Activated CD4-positive, alpha-beta T cell treated with anti-CD3 and anti-CD28 coated beads, Interleukin-2, amount 50 U/mL, for 1 hour (primary cell): ENCODE results near the gene AOPEP.

Experiments used
- DNase-seq: peaks from one replicate; pipeline ENCODE4 v3.0.0-alpha.2; 2020

The AOPEP gene

GRCh38 chr9:94717761-94718160 lies 8.7 kb upstream of the AOPEP start:
- DNase-seq: no peak

GRCh38 chr9:94718936-94719335 lies 7.6 kb upstream of the AOPEP start:
- DNase-seq: no peak

- DNase-seq: no peak
These were observed 6.6 kb upstream of the AOPEP start for GRCh38 chr9:94719878-94720277.

GRCh38 chr9:94720846-94721549 lies 5.5 kb upstream of the AOPEP start:
- no peak for DNase-seq

- no peak for DNase-seq
These were observed 4.7 kb upstream of the AOPEP start for GRCh38 chr9:94721754-94722153.

GRCh38 chr9:94725293-94725692 lies 1.2 kb upstream of the AOPEP start:
- no peak for DNase-seq

GRCh38 chr9:94728719-94729118 lies 2.2 kb downstream of the AOPEP start:
- DNase-seq: no peak

- DNase-seq: no peak
These were observed 2.7 kb downstream of the AOPEP start for GRCh38 chr9:94729199-94729598.

GRCh38 chr9:94734054-94734754 lies 7.7 kb downstream of the AOPEP start:
- no peak for DNase-seq

- DNase-seq: no peak
These were observed 10.3 kb downstream of the AOPEP start for GRCh38 chr9:94736759-94737158.

GRCh38 chr9:94740145-94740840 lies 13.8 kb downstream of the AOPEP start:
- DNase-seq: no peak

- DNase-seq: no peak
These were observed 15.4 kb downstream of the AOPEP start for GRCh38 chr9:94741866-94742265.

GRCh38 chr9:94743035-94743954 lies 16.8 kb downstream of the AOPEP start:
- DNase-seq: no peak

- no peak for DNase-seq
These were observed 19.5 kb downstream of the AOPEP start for GRCh38 chr9:94745806-94746540.

GRCh38 chr9:94746541-94747370 lies 20.3 kb downstream of the AOPEP start:
- DNase-seq: no peak

GRCh38 chr9:94754976-94755475 lies 28.5 kb downstream of the AOPEP start:
- DNase-seq: no peak

- DNase-seq: no peak
These were observed 30.7 kb downstream of the AOPEP start for GRCh38 chr9:94757158-94757557.

GRCh38 chr9:94758031-94758430 lies 31.5 kb downstream of the AOPEP start:
- no peak for DNase-seq

- no peak for DNase-seq
These were observed 32.4 kb downstream of the AOPEP start for GRCh38 chr9:94758880-94759279.

- no peak for DNase-seq
These were observed 33.5 kb downstream of the AOPEP start for GRCh38 chr9:94760010-94760409.

GRCh38 chr9:94760660-94761059 lies 34.2 kb downstream of the AOPEP start:
- no peak for DNase-seq
